ENCODE data around the gene ST6GAL2.

GRCh38 chr2:106831816-106832569 is 54.0 kb downstream of the ST6GAL2 start:
- TF ChIP-seq FOXJ3 (CRISPR knock-in tag; IDR thresholded peaks at IDR 0.05) = no peak
- TF ChIP-seq NFIC (IDR thresholded peaks at IDR 0.05; ENCODE audit: borderline replicate concordance) = no peak
- no peak for TF ChIP-seq CTCF (IDR thresholded peaks at IDR 0.05)
- no peak for TF ChIP-seq RAD21 (IDR thresholded peaks at IDR 0.05; ENCODE audit: low read length)
- TF ChIP-seq MAX (IDR thresholded peaks at IDR 0.05; ENCODE audit: low read depth) = no peak
- TF ChIP-seq TAF1 (IDR thresholded peaks at IDR 0.05; ENCODE audit: borderline replicate concordance, low read depth, low read length) = no peak
- TF ChIP-seq YY1 (IDR thresholded peaks at IDR 0.05; ENCODE audit: low read depth) = no peak
- no peak for TF ChIP-seq EP300 (IDR thresholded peaks at IDR 0.05; ENCODE audit: borderline replicate concordance in 1 of 2, low read depth in 1 of 2, low read length in 1 of 2)
- TF ChIP-seq JUND (IDR thresholded peaks at IDR 0.05) = no peak
- no peak for TF ChIP-seq USF2 (IDR thresholded peaks at IDR 0.05; ENCODE audit: borderline replicate concordance, low read depth, low read length)
- TF ChIP-seq REST (IDR thresholded peaks at IDR 0.05; ENCODE audit: low read depth, low read length) = no peak
- no peak for TF ChIP-seq MXI1 (IDR thresholded peaks at IDR 0.05; ENCODE audit: low read depth, low read length)
